Erythroblast (primary cell): ENCODE results near the gene NOS3.

Source experiments
- DNase-seq, 2 experiments: peaks; one replicate each; lab custom pipeline; 2025; lab: John Stamatoyannopoulos, UW
- GATA1 ChIP-seq: IDR thresholded peaks from 2 replicates; pipeline ENCODE4 v1.6.1; 2011; ENCODE audit warnings: low read depth, mild to moderate bottlenecking, control low read depth, low read length, moderate library complexity
- POLR2A ChIP-seq: IDR thresholded peaks from 2 replicates; pipeline ENCODE4 v1.6.1; 2011; ENCODE audit warnings: mild to moderate bottlenecking, low read length

The NOS3 gene

GRCh38 chr7:151062111-151062398 is 71.2 kb downstream of the NOS3 start:
- TF ChIP-seq GATA1: no peak
- no peak for TF ChIP-seq POLR2A
- no peak for DNase-seq

- DNase-seq: peak; percentile 36 to 44
- no peak for TF ChIP-seq POLR2A
- no peak for TF ChIP-seq GATA1
Measured at GRCh38 chr7:151062399-151063211, 71.8 kb downstream of the NOS3 start.

- TF ChIP-seq GATA1: no peak
- TF ChIP-seq POLR2A: no peak
- DNase-seq: no peak
Measured at GRCh38 chr7:151063212-151063561, 72.4 kb downstream of the NOS3 start.
